ENCODE results near the gene KATNB1.

GRCh38 chr16:57757326-57757786, 21.8 kb downstream of the KATNB1 start:
- no peak for TF ChIP-seq POLR2A (IDR thresholded peaks at IDR 0.05)
- TF ChIP-seq CTCF (IDR thresholded peaks at IDR 0.05) = peak in 1 of 3 donors; percentile 83

Data from lower leg skin (tissue), 3 donors.